Middle frontal gyrus (tissue), 1 donor: ENCODE results near the gene TAF12.
"Not testable (repeated sequence)": the region's sequence is repeated elsewhere in the genome, so short reads cannot be mapped to it uniquely, and the experiment has no call there.

Experiments
- DNase-seq: peaks from one replicate; pipeline ENCODE4 v3.0.0-alpha.2; 2015; ENCODE audit warnings: low spot score; ENCODE audit errors: extremely low spot score

Gene TAF12, protein sequence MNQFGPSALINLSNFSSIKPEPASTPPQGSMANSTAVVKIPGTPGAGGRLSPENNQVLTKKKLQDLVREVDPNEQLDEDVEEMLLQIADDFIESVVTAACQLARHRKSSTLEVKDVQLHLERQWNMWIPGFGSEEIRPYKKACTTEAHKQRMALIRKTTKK

DNA sequence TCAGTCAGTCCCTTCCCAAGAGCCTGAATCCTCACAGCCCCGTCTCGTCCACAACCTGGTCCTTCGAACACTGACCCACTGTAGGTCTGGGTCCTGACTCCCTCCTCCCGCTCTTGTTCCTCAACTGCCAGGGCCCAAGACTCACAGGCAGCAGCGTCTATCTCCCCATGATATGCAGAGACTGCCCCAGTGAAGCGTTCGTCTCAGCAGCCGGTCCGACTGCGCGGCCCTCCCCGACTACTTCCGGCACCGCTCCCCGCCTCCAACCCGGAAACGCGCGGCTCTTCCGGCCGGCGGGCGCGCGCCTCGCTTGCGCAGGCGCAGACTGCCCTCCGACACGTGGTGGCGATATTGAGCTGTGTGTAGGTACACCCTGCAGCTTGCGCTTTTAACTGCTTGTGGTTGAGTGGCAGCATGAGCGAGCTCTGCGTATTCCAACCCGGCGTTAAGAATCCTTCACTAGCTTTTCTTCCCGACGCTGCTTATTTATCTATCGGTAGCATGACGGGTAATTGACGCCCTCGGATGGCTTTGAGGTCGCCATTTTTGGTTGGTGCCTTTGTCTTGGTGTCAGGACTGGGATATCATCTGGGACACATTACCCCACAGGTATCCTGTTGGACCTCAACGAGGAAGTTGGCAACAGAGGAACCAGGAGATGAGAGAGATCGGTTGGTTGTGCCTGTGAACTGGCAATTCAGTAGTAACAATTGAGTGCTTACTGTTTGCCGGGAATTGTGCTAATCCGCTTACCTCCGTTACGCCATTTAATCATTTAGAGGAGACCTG is at the start of gene TAF12:
TSS of gene TAF12 (minus strand) at position 221 of the 789 bp plus-strand sequence. CDS start 20,986 bp downstream, outside the sequence.
- DNase-seq, result peak; percentile 87

DNA sequence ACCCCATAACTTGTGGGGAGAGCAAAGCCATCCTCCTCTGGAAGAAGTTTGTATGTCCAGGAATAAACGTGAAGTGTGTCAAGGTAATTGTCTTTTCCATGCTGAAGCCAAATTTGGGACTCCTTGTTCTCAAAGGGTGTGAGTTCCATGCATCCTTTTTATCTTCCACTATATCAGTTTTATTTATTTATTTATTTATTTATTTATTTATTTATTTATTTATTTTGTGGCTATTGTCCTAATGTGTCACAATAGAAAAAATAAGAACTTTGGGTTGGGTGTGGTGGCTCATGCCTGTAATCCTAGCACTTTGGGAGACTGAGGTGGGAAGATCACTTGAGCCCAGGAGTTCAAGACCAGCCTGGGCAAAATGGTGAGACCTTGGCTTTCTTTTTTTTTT is 48.8 kb upstream of the TAF12 start:
- not testable (repeated sequence) for DNase-seq

DNA sequence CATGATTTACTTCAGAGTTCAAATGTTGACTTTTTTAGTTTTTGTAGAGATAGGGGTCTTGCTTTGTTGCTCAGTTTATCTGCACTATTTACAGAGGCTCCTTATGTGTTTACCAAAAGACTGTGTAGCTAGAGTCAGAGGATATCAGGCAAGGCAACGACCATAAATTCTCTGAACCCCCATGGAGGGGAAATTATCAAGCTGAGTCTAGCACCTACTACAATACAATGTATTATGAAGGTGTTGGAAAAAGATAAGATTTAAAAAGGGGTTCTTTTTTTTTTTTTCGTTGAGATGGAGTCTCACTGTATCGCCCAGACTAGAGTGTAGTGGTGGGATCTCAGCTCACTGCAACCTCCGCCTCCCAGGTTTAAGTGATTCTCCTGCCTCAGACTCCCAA is 42.1 kb upstream of the TAF12 start:
- no peak for DNase-seq

DNA sequence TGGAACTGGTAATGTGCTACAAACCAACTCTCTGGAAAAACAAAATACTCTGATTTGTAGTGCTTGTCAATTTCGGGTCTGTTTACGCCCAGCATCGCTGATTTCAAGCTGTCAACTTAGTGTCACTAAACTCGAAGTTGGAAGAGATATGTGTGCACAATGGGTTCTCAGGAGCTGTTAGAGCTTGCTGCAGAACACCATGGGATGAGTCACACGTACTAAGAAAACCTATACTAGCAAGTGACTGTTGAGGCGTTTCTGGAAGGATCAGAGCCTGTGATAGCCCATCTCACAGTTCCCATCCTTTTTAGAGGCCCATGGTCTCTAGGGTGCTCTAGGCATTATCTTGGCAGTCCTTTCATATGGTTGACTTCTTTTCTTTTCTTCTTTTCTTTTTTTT is 40.0 kb upstream of the TAF12 start:
- no peak for DNase-seq

DNA sequence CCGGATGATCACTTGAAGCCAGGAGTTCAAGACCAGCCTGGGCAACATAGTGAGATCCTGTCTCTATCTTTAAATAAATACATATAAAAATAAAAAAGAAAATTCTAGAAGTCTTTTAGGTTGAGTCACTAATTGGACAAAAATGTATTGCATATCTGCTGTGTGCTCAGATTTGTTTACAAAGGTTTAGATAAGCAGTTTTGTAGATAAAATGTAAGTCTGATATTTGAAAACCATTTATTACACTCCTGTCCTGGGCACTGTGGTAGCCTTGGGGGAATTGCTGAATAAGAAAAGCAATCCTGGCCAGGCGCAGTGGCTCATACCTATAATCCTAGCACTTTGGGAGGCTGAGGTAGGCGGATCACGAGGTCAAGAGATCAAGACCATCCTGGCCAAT is 37.3 kb upstream of the TAF12 start:
- DNase-seq, result no peak

DNA sequence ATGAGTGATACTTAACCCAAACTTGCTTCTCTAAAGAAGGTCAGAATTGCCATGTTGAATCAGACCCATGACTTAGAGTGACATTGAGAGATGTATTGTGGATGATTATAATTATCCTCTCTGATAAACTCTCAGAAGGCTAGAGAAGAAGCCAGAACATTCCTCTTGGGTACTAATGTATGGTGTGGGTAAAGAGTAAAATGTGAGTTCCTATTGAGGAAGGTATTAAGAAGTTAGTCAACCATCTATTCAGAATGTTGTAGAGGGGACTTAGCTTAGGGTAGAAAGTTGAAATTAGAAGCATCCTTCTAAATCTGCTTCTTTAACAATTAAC is 33.0 kb upstream of the TAF12 start:
- DNase-seq, result no peak

DNA sequence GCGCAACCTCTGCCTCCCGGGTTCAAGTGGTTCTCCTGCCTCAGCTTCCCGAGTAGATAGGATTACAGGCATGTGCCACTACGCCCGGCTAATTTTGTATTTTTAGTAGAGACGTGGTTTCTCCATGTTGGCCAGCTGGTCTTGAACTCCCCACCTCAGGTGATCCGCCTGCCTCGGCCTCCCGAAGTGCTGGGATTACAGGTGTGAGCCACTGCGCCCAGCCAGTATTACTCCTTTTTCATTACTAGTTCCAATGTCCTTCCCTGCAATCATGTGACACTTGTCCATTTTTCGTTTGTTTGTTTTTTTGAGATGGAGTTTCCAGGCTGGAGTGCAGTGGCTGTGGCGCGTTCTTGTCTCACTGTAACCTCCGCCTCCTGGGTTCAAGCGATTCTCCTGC is 30.1 kb upstream of the TAF12 start:
- not testable (repeated sequence) for DNase-seq

DNA sequence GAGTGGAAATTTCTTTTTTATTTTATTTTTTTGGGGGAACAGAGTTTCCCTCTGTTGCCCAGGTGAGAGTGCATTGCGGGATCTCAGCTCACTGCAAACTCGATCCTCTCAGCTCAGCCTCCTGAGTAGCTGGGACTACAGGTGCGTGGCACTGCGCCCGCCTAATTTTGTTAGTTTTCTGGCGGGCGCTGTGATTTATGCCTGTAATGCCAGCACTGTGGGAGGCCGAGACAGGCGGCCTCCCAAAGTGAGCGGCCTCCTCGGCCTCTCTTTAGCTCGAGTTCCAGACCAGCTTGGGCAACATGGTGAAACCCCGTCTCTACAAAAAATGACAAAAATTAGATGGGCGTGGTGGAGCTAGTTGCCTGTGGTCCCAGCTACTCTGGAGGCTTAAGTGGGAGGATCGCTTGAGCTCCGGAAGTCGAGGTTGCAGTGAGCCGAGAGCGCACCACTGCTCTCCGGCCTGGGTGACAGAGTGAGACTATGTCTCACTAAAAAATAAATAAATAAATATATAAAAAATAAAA is 28.4 kb upstream of the TAF12 start:
- no peak for DNase-seq

DNA sequence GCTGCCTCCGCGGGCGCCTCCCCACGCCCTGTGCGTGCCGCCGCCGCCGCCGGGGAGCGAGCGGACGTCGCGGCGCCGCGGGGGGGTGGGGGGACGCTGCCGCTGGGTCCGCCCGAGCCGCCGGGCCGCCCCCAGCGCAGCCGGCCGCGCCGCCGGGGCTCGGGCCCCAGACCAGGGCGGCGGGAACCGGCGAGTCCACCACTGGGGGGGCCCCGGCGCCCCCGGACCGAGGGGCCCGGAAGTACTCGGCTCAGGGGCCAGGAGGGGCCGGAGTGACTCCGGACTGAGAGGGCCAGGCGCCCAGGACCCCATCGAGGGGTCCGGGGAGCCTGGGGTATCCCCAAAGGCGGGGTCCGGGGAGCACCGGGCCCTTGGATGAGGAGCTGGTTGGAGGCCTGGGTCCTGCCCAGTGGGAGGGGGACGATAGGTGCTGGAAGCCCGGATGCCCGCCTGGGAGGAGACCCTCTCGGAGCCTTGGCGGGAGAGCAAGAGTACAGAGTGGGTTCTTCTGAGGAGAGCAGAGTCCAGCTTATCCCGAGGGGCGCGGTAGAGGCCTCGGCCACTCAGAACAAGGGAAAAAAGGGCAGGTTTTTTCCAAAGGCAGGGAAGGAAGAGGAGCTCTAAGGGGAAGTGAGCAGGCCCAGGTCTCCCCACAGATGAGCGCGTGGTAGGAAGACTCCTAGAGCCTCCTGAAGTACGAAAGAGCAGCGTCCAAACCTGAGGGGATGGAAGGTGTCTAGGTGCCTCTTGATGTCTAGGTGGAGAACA is 26.3 kb upstream of the TAF12 start:
- DNase-seq, result no peak

DNA sequence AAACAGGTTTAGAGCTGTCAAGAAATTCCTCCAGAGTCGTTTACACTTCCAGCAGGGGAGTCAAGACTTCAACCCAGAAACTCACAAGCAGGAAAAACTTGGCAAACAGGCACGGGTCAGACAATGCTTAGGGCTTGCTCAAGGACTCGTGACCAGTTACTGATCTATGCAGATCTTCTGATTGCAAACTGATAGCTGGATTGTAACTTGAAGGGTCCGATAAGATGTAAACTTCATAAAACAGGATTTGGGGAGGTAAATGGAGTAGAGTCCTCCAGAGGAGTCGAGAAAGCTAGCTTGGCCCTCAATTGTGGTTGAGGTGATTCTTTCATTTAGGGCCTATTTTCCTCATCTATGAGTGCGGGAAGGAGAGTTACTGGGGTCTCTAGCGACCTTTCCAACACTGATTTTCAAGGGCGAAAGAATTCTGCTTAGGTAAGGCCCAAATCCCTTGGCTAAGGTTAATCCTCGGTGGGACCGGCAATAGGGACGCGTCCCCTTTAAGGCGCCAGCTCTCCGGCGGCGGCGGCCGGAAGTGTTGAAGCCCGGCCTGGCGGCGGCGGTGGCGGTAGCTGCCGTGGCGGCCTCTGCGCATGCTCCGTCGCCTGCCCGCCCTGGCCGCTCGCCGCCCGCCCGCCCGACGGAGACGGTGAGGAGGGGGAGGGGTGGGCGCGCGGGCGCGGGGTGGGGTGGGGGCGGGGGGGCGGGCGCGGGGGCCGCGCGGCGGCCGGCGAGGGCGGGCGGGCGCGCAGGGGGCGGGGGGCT is 25.5 kb upstream of the TAF12 start, which contains the start of gene GMEB1:
TSS of gene GMEB1 (plus strand) at position 594 of the 765 bp plus-strand sequence. CDS start 14,829 bp downstream, outside the sequence.
- DNase-seq, result peak; percentile 78

DNA sequence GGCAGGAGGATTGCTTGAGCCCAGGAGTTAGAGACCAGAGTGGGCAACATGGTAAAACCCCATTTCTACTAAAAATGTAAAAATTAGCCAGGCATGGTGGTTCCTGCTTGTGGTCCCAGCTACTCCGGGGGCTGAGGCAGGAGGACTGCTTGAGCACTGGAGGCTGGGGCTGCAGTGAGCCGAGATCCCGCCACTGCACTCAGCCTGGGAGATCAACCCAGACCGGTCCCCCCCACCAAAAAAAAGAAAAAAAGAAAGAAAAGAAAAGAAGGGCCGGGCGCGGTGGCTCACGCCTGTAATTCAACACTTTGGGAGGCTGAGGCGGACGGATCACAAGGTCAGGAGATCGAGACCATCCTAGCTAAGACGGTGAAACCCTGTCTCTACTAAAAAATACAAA is 23.9 kb upstream of the TAF12 start:
- DNase-seq, result no peak

DNA sequence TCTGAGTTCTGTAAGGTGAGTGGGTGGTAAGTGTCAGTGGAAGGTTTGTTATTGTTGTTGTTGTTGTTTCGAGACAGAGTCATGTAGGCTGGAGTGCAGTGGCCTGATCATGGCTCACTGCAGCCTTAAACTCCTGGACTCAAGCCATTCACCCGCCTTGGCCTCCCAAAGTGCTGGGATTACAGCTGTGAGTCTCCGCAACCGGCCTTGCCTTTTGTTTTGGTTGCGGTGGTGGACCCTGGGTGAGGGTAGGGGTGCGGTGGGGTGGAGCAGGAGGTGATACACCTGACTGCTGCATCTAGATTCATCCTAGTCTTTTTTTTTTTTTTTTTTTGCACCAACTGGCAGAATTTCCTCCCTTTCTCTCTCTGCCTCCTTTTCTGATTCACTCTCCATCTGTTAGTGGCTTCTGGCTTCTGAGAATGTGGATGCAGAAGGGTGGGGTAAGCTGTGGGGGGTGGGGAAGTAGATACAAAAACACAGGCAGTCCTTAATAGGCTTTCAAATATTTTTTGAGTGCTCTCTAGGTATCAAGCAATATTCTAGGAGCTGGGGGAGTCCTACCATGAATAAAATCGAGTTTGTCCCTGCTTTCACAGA is 21.1 kb upstream of the TAF12 start:
- no peak for DNase-seq

DNA sequence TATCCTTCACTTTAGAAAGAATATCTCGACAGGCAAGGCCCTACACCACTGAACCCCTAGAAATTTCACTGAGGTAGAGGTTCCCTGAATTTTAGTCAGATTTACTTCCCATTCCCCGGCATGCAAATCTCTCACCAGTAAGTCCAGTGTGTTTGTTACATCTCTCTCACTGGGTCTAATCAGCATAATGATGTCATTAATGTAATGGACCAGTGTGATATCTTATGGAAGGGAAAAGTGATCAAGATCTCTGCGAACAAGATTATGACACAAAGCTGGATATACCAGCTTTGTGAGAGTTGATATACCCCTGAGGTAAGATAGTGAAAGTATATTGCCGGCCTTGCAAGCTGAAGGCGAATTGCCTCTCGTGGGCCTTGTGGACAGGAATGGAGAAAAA is 13.5 kb upstream of the TAF12 start:
- no peak for DNase-seq

DNA sequence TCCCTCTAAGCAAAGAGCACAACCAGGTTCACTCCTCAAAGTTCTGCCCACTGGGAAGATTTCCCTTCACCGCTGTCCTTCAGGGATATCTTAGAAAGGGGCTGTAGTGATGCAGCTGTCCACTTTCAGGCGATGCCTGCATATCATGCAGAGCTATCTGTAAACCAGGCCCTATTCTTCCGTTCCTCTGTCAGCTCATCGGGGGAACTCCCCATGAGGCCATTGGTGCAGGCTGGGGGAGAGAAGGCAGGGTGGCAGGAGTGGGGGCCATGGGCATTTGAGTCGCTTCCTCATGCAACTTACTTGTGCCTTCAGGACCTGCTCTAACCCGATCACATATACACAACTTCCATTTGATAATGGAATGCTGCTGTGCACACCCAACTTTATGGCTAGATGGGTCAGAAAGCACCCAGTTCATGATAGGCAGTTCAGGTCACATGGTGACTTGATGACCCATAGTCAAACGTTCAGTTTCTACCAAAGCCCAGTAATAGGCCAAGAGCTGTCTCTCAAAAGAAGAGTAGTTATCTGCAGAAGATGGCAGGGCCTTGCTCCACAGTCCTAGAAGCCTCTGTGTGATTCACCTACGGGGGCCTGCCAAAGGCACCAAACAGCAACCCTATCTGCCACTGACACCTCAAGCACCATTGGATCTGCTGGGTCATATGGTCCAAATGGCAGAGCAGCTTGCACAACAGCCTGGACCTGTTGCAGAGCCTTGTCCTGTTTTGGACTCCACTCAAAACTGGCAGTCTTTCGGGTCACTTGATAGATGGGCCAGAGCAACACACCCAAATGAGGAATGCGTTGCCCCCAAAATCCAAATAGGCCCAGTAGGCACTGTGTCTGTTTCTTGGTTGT is 12.8 kb upstream of the TAF12 start:
- DNase-seq, result not testable (repeated sequence)

DNA sequence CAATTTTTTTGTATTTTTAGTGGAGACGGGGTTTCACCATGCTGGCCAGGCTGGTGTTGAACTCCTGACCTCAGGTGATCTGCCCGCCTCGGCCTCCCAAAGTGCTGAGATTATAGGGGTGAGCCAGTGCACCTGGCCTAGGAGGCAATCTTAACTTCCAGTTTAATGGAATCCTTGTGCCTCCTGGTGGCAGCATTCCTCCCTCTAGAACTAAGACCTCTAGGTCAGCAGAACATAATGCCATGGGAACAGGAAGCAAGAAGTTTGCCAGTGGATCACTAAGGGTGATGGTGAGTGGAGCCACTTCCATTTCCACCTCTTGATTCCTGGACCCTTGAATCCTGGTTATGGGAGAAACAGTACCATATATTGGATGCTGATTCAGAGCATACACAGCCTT is 11.0 kb upstream of the TAF12 start:
- DNase-seq, result not testable (repeated sequence)

DNA sequence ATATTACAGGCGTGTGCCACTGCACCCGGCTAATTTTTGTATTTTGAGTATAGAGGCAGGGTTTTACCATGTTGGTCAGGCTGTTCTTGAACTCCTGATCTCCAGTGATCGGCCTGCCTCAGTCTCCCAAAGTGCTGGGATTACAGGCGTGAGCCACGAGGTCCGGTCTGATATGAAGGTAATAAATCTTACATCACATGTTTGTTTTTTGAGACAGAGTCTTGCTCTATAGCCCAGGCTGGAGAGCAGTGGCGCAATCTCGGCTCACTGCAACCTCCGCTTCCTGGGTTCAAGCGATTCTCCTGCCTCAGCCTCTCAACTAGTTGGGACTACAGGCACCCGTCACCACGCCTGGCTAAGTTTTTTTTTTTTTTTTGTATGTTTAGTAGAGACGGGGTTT is 10.2 kb upstream of the TAF12 start:
- DNase-seq, result not testable (repeated sequence)

DNA sequence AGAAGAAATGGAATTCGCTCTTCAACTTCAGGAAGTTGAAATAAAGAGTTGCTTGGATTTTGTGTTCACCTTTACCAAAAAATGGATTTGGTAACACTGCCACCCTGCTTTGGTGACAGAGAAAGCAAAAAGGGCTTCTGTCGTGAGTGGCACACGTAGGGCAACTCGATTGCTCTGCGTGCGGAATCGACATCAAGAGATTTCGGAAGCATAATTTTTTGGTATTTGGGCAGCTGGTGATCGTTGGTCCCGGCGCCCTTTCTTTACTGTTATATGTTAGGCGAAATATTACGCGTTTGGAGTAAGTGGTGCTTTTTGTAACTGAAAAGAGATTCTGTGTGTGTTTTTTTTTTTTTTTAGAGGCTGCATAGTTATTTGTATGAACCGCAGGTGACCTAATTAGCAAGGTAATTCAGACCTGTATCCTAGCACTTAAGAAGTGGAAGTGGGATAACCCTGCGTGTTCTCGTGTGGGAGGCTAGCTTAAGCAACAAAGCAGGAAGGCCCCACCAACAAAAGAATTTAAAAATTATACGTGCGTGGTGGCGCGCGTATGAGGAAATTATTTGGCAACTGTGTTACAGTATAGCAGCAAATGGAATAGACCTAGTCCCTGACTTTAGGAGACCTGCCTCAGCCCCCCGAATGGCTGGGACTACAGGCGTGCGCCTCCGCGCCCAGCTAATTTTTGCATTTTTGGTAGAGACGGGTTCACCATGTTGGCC is 5.8 kb upstream of the TAF12 start, which contains the start of gene RNU11:
TSS of gene RNU11 (plus strand) at position 127 of the 725 bp plus-strand sequence.
- DNase-seq, result peak; percentile 93

DNA sequence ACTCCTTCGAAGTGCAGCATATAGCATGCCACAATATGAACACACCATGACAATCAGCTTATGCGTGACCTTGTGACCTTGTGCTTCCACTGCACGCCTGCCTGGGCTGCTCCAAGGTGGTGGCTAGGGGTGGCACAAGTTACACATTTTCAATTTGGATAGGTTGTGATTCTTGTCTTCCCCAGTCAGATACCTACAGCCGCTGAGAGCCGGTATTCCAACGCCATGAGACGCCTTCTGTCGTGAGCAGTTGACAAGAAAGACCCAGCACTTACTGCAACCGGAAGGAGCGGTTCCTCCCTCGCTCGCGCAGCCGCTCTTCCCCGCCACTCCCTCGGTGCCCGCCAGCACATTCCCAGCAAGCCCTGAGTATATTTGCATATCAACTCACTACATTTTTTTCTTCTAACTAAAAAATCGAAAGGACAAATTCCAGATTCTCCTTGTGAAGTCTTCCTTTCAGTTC is 5.2 kb upstream of the TAF12 start:
- peak; percentile 75 for DNase-seq

DNA sequence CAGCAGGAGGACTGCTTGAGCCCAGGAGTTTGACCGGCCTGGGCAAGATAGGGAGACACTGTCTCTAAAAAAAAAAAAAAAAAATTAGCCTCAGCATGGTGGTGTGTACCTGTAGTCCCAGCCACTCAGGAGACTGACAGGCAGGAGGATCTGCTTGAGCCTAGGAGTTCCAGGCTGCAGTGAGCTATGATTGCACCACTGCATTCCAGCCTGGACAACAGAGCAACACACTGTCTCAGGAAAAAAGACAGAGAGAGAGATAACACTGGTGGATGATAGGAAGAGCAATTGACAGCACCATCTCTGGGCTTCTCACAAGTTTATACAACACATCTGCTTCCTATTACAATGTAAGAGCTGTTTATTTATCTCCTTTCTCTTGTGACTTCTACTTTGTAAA is 3.2 kb upstream of the TAF12 start:
- no peak for DNase-seq
